ENCODE data around the gene MAN2A2.

MAN2A2 gene

GRCh38 chr15:90957031-90957790 lies 54.1 kb downstream of the MAN2A2 start:
- peak; percentile 67 for FAIRE-seq
- DNase-seq (ENCODE audit: insufficient read length, low spot score), result peak; percentile 20

- DNase-seq (ENCODE audit: insufficient read length, low spot score) (no peak), FAIRE-seq (no peak)
Measured at GRCh38 chr15:90957791-90958190, 54.7 kb downstream of the MAN2A2 start.

- no peak for DNase-seq (ENCODE audit: insufficient read length, low spot score)
- no peak for FAIRE-seq
Measured at GRCh38 chr15:90959028-90959595, 56.0 kb downstream of the MAN2A2 start.

GRCh38 chr15:90959894-90960293 lies 56.8 kb downstream of the MAN2A2 start:
- FAIRE-seq (no peak), DNase-seq (ENCODE audit: insufficient read length, low spot score) (no peak)

- FAIRE-seq (no peak), DNase-seq (ENCODE audit: insufficient read length, low spot score) (no peak)
Measured at GRCh38 chr15:90960298-90961091, 57.4 kb downstream of the MAN2A2 start.

- no peak for FAIRE-seq
- no peak for DNase-seq (ENCODE audit: insufficient read length, low spot score)
Measured at GRCh38 chr15:90962021-90962420, 58.9 kb downstream of the MAN2A2 start.

- no peak for FAIRE-seq
- DNase-seq (ENCODE audit: insufficient read length, low spot score), result no peak
Measured at GRCh38 chr15:90966262-90966661, 63.2 kb downstream of the MAN2A2 start.

GRCh38 chr15:90967206-90967605 lies 64.1 kb downstream of the MAN2A2 start:
- DNase-seq (ENCODE audit: insufficient read length, low spot score), result no peak
- no peak for FAIRE-seq

GRCh38 chr15:90968434-90968833 lies 65.3 kb downstream of the MAN2A2 start:
- no peak for FAIRE-seq
- DNase-seq (ENCODE audit: insufficient read length, low spot score), result no peak

- FAIRE-seq (no peak), DNase-seq (ENCODE audit: insufficient read length, low spot score) (no peak)
Measured at GRCh38 chr15:90970274-90970673, 67.2 kb downstream of the MAN2A2 start.

GRCh38 chr15:90972133-90972532 lies 69.0 kb downstream of the MAN2A2 start:
- DNase-seq (ENCODE audit: insufficient read length, low spot score) (no peak), FAIRE-seq (no peak)

Data from HTR-8/SVneo (cell line).